ENCODE results near the gene KDM1B. TPM values are rescaled to one million over a fixed set of nuclear protein-coding genes. Genes with fewer than 3 reads are reported as not detected.

KDM1B gene
- total and polyA plus RNA-seq, 2 experiments from 2014 or later, result 3.8 to 9.0 TPM

- Mint-ChIP-seq H3K36me3 (ENCODE audit: low read depth) (peaks cover 48% of the 10 kb centered on the region), H3K4me3 (no peak overlapping the region), H3K27ac (no peak overlapping the region; the same call in 1 of the 2 replicates), H3K9me3 (no peaks in the 10 kb centered on the region), H3K27me3 (ENCODE audit: insufficient read depth, low read depth, poor library complexity) (peaks cover 1% of the 10 kb centered on the region), H3K4me1 (peaks cover 17% of the 10 kb centered on the region)
- H3K79me2 ChIP-seq (replicated peaks; ENCODE audit: insufficient read depth), result no peaks in the 10 kb centered on the region
- no peaks in the 10 kb centered on the region for H3F3A ChIP-seq (replicated peaks; ENCODE audit: low read depth)
- DNase-seq (ENCODE audit: low spot score) (no peak), ATAC-seq (no peak)
- no peaks in the 10 kb centered on the region; the same call in 1 of the 2 replicates for H3K4me1 ChIP-seq (ENCODE audit: insufficient read depth)
- H3K27ac ChIP-seq (ENCODE audit: low read depth), result no peak overlapping the region
- H3K9me2 ChIP-seq (ENCODE audit: insufficient read depth), result no peaks in the 10 kb centered on the region
- H3K4me2 ChIP-seq, result no peak overlapping the region
- no peaks in the 10 kb centered on the region for H3K36me3 ChIP-seq (ENCODE audit: insufficient read depth)
- H4K20me1 ChIP-seq (replicated peaks; ENCODE audit: insufficient read depth), result no peaks in the 10 kb centered on the region
- H3K4me3 ChIP-seq, result no peak overlapping the region
- H2AFZ ChIP-seq, result no peak overlapping the region
- TF ChIP-seq CREB1 (CRISPR knock-in tag; IDR thresholded peaks at IDR 0.05; ENCODE audit: low read depth) (no peak), ZNF114 (CRISPR knock-in tag; IDR thresholded peaks at IDR 0.05) (no peak)
- no peaks in the 10 kb centered on the region for H3K27me3 ChIP-seq (ENCODE audit: insufficient read depth)
Measured at GRCh38 chr6:18178960-18179615, 23.9 kb downstream of the KDM1B start.

- no peaks in the 10 kb centered on the region for H3F3A ChIP-seq (replicated peaks; ENCODE audit: low read depth)
- H3K27me3 Mint-ChIP-seq (ENCODE audit: insufficient read depth, low read depth, poor library complexity), result peaks cover 1% of the 10 kb centered on the region
- no peaks in the 10 kb centered on the region for H3K9me2 ChIP-seq (ENCODE audit: insufficient read depth)
- H3K79me2 ChIP-seq (replicated peaks; ENCODE audit: insufficient read depth), result no peaks in the 10 kb centered on the region
- H3K36me3 Mint-ChIP-seq (ENCODE audit: low read depth), result peaks cover 44% of the 10 kb centered on the region
- no peaks in the 10 kb centered on the region for H3K9me3 Mint-ChIP-seq
- no peaks in the 10 kb centered on the region for H4K20me1 ChIP-seq (replicated peaks; ENCODE audit: insufficient read depth)
- no peak overlapping the region for H3K4me2 ChIP-seq
- H3K27ac Mint-ChIP-seq, result no peak overlapping the region
- H3K4me1 Mint-ChIP-seq, result peaks cover 19% of the 10 kb centered on the region
- H3K4me1 ChIP-seq (ENCODE audit: insufficient read depth), result no peaks in the 10 kb centered on the region; the same call in 1 of the 2 replicates
- TF ChIP-seq ZNF331 (CRISPR knock-in tag; IDR thresholded peaks at IDR 0.05; ENCODE audit: low read depth), result no peak
- TF ChIP-seq CTCF (conservative IDR thresholded peaks at IDR 0.05; ENCODE audit: low read depth in 2 of 2), result no peak
- TF ChIP-seq CREB1 (CRISPR knock-in tag; IDR thresholded peaks at IDR 0.05; ENCODE audit: low read depth), result no peak
- TF ChIP-seq POLR2AphosphoS5 (IDR thresholded peaks at IDR 0.05; ENCODE audit: low read depth), result no peak
- no peak for TF ChIP-seq STAT1 (IDR thresholded peaks at IDR 0.05; ENCODE audit: unreplicated experiment)
- no peak for TF ChIP-seq NANOG (IDR thresholded peaks at IDR 0.05; ENCODE audit: borderline replicate concordance)
- no peak for TF ChIP-seq JUNB (IDR thresholded peaks at IDR 0.05; ENCODE audit: unreplicated experiment)
- TF ChIP-seq, protein P1, sequence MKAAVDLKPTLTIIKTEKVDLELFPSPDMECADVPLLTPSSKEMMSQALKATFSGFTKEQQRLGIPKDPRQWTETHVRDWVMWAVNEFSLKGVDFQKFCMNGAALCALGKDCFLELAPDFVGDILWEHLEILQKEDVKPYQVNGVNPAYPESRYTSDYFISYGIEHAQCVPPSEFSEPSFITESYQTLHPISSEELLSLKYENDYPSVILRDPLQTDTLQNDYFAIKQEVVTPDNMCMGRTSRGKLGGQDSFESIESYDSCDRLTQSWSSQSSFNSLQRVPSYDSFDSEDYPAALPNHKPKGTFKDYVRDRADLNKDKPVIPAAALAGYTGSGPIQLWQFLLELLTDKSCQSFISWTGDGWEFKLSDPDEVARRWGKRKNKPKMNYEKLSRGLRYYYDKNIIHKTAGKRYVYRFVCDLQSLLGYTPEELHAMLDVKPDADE (IDR thresholded peaks at IDR 0.05), result no peak
- TF ChIP-seq ZNF462 (CRISPR knock-in tag; IDR thresholded peaks at IDR 0.05), result no peak
- no peaks in the 10 kb centered on the region for H3K27me3 ChIP-seq (ENCODE audit: insufficient read depth)
- no peaks in the 10 kb centered on the region for H3K36me3 ChIP-seq (ENCODE audit: insufficient read depth)
- DNase-seq (ENCODE audit: low spot score) (no peak), ATAC-seq (no peak)
- H2AFZ ChIP-seq, result no peak overlapping the region
- no peak overlapping the region for H3K4me3 ChIP-seq
- no peak overlapping the region for H3K4me3 Mint-ChIP-seq
- H3K27ac ChIP-seq (ENCODE audit: low read depth), result no peak overlapping the region
Measured at GRCh38 chr6:18179770-18180356, 24.6 kb downstream of the KDM1B start.

All from GM23338 (cell line).